ENCODE data around the gene THAP4.

The THAP4 gene

DNA sequence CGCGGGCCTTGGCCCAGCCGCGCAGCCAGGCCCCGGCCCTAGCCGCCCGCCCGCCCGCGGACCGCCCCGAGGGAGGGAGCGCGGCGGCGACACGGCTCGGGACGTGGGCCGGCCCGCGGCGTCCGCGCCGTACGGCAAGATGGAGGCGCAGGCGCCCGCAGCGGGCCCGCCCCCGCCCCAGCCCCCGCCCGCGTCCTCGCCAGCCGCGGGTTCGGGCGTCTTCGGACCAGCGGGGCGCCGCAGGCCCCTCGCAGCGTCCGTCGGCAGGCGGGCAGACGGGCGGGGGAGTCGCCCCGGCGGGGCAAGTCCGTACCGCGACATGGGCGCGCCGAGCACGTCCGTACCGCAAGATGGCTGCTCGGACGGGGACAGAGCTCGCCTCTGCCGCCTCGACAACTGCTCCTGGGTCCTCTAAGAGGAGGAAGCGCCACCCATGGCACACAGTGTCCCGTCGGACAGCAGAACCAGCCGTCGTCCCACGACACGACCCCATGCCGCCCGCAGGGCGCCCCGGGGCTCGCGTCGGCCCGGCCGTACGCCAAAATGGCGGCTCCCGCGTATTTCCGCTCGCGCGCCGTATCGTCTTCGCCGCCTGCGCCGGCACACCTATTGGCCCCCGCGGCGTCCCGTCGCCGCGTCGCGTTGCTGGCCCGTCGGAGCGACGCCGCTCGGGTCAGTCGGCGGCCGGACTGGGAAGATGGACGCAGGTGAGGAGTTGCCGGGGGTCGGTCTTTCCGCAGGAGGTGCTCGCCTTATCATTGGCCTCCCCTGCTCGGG, at the start of gene THAP4, which contains the start of gene ATG4B:
THAP4 (minus strand) TSS at position 141 of the 777 bp plus-strand sequence. CDS start 141 bp downstream, outside the sequence.
ATG4B (plus strand) TSS at position 676 of the 777 bp plus-strand sequence; CDS start at position 698, 22 bp downstream.
- DNase-seq: peak; percentile 42 to 62 (median 56)

- no peak for DNase-seq
Measured at GRCh38 chr2:241686324-241686649, 49.3 kb upstream of the THAP4 start.

DNA sequence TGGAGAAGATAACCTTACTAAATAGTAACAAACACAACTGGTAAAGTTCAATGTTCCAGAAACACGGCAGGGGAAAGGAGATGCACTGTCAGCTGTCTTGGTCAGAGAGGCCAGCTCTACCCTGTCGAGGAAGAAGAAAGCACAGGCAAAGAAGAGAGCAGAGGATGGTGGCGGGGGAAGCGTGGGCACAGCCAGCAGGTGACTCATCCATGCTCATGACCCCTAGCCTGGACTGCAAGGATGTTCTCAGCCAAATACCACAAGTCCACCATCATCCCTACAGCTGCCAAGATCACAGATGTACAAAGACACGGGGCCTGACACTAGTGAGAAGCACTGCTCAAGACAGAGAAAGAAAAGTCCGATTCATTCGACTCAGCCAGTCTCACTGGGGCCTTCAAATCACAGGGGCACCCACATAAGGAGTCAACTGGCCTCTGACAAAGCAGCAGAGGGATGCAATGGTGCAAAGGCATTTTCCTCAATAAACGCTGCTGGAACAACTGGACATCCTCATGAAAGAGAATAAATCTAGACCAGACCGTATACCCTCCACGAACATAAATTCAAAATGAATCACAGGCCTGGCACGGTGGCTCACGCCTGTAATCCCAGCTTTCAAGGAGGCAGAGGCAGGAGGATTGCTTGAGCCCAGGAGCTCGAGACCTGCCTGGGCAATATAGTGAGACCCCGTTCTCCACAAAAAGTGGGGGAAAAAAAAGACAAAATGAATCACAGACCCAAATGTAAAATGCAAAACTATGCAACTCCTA, 44.1 kb upstream of the THAP4 start:
- DNase-seq: no peak

DNA sequence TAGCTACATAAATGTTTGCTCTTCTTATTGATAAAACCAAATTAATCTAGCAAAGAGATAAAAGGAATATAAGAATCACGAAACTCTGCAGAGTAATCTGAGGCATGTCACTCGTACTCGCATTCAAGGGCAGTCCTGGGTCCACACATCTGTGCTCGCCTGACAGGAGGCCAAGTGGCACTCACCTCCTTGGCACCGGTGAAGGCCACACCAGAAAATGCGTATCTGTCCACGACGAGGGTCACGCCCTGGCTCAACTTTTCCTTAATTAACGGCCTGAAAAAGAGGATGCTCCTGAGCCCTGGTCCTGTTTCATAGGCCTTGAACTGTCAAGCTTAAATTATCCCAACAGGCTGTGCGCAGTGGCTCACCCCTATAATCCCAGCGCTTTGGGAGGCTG, 43.1 kb upstream of the THAP4 start:
- no peak for DNase-seq

DNA sequence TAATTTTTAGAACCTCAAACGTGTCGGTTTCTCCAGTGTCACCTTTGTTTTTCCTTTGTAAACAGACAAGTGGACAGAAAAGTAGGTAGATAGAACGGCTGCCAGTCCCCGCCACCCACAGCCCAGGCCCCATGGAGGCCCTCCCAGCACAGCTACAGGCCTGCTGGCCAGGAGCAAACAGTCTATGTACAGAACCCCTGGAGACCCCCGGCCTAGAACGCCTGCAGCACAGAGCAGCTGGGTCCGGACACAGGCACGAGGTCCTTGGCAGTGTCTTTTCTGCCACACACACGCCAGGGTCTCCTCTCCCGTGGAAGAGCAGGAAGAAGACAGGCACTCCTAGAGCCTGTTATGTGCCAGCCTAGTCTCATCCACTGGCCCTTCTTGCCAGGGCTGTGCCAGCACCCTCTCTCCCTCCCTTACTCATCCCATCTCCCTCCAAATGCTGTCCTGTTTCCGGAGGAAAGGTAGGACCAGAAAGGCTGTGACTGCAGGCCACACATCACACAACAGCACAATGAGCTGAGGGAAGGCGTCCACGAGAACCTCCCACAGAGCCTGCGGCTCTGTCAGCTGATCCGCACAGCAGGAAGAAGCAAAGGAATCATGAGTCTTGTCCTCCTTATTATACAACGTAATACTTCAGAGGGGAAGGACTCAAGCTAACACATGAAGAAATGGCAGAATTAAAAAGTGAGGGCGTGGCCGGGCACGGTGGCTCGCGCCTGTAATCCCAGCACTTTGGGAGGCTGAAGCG, 42.0 kb upstream of the THAP4 start:
- no peak for DNase-seq

DNA sequence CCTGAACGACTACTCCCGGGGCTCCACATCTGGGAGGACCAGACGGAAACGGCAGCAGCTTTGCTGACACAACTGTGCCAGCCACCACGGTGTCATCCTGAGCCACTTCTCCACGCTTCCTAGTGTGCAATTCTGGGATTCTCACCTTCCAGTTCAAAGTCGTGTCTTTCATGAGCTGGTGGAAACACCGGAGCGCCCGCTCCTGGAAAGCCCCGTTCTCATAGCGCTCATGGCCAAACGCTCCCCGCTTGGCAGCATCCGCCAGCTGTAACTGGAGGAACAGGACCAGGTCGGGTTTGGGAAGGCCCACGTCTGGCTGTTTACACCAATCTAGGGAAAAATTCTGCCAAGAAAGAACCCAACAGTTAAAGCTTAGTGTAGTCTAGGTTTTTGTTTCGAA, 41.3 kb upstream of the THAP4 start:
- DNase-seq: no peak

DNA sequence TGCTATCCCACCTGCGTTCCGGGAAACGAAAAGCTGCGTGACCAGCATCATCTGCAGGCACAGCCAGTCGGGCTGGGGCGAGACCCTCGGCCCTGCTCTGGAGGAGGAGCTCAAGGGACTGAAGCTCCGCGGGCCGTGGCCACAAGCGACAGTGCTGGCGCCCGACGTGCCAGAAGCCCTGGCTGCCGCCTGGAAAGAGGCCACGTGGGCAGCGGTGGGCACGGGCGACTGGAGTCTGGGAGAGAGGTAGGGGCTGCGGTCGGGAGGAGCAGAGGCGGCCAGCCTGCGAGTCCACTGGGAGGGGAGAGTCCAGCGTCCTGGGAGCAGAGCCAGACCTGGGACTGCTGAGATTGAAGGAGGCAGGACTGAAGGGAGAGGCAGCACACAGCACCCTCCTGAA, 40.4 kb upstream of the THAP4 start:
- DNase-seq: no peak

DNA sequence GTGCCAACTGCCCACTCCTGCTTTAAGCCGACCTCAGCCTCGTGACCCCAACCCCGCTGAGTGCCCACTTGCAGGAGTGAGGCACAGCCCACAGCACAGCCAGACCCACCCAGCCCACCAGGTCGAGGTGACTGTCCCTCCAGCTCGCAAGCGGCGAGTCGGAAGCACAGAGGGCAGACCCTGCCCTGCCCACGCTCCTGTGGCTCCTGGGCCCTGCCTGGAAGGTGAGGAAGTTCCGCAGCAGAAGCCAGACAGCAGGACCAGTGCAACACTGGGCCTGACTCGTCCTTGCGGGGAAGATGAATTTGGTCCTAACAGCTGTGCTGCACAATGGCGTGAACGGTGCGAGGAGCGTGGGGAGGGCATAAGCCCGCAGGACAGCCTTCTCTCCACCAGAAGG, 39.7 kb upstream of the THAP4 start:
- DNase-seq: no peak

GRCh38 chr2:241675885-241676284, 38.9 kb upstream of the THAP4 start:
- DNase-seq: no peak

- DNase-seq: no peak
Measured at GRCh38 chr2:241673797-241674725, 37.1 kb upstream of the THAP4 start.

GRCh38 chr2:241673189-241673663, 36.3 kb upstream of the THAP4 start:
- no peak for DNase-seq

DNA sequence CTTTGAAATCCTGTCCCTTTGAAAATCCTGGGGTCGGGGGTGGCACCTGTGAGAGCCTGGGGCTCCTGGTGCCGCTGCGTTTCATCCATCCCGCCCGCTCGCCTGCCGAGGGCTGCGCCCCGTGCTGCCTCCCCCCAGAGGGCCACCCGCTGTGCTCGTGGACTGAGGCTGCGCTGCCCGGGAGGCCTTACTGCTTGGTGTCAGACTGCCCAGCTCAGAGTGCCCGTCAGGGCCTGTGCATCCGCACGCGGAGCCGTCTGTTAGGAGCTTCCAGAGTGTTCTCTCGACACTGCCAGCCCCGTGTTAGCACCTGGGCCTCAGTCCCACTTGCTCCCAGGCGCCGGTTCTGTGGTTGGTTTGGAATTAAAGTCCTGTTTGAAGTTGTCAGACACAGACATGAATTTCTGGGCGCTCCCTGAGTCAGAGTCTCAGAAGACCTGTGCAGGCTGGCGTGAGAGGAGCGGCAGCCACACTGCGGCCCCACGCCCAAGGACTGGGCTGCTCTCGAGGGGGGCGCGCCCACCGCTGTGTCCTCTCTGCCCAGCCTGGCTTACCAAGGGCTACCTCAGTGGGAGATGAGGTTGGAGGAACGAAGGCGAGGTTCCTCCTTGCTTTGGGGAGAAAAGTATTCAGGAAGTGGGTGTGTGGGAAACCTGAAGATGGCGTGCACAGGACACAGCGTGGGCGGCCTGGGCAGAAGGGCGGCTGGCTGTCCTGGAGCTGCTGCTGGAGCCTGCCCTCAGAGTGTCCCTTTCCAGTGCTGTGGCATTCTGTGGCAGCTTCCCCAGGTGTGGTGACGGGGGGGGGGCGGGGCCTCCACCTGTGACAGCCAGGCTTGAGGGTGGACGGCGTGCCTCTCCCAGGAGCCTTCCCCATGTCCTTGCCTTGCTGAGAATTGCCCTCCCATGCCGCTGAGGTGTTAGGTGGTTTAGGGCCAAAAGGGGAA, 35.6 kb upstream of the THAP4 start:
- no peak for DNase-seq

GRCh38 chr2:241671457-241672240, 34.7 kb upstream of the THAP4 start:
- DNase-seq: no peak

GRCh38 chr2:241670333-241671110, 33.6 kb upstream of the THAP4 start:
- DNase-seq: no peak

- no peak for DNase-seq
Measured at GRCh38 chr2:241668839-241669238, 31.9 kb upstream of the THAP4 start.

- no peak for DNase-seq
Measured at GRCh38 chr2:241668354-241668753, 31.4 kb upstream of the THAP4 start.

- DNase-seq: no peak
Measured at GRCh38 chr2:241666627-241667400, 29.9 kb upstream of the THAP4 start.

DNA sequence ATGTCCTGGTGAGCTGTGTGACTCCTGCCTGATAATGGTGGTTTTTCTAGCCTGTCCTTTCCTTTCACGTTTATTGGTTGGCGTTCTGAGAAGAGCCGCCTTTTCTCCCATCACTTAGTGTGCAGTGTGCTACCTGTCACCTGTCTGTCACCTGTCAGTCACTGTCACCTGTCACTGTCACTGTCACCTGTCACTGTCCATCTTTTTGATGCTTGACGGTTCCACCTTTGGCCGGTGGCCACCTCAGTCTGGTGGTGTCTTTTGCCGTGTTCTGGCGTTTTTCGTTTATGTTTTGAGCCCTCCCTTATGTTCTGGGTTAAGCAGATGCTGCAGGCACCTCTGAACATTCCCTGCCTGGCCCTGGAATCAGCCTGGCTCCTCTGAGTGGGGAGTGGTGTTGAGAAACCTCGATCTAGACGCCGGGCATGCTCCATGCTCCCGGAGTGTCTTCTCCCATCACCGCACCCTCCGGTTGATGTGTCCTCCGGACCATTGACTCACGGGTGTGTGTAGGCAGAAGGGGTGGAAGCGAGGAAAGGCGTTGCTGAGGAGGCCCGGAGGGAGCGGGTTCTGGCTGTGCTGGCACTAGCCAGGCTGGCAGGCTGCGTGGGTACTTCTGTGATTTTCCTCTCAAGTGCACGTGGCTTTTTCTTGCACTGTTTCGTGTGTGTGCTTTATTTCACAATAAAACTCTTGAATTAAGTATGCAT, 28.9 kb upstream of the THAP4 start:
- no peak for DNase-seq
